ENCODE measurements around the gene HOXA5. TPM values are rescaled to one million over a fixed set of nuclear protein-coding genes. Genes with fewer than 3 reads are reported as not detected.

The HOXA5 gene
- total RNA-seq, 1 donor from 2014 or later, result not detected

- DNase-seq, result no peak
Measured at GRCh38 chr7:27148031-27148755, 4.7 kb upstream of the HOXA5 start.

DNA sequence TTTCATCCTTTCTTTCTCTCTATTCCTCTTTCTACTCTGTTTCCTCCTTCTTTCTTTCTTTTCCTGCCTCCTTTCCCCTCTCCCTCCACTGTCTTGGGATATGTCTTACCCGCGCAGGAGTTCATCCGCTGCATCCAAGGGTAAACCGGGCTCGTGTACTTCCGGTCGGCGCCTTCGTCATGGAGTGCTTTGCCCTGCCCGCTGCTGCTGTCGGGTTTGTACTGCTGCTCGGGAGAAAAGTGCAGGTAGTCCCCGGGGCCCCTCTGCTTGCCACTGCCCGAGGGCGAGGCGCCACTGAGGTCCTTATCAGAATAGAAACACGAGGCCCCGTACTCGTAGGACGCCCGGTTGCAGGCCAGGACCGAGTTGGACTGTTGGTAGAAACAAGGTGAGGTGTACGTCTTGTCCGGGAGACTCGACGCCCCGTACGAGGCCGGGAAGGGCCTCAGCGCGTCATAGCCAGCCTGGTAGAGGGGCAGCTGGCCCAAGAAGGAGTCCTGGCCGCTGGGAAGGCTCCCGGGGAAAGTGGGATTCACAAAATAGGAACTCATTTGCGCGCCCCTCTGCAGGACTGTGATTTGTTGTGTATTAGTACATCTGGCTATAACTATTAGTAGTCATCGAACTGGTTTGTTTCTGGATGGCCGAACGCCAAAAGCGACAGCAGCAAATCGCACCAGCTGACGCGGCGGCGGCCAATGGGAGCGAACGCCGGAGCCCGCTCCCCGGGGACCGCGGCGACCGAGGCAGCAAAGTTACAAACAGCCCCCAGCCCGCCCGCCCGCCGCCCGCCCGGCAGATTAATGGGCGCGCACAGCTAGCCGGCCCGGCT lies 3.9 kb upstream of the HOXA5 start, which contains the start of gene HOXA6:
TSS of gene HOXA6 (minus strand) at position 576 of the 832 bp plus-strand sequence. CDS start at position 551, 25 bp downstream.
- no peak for DNase-seq

DNA sequence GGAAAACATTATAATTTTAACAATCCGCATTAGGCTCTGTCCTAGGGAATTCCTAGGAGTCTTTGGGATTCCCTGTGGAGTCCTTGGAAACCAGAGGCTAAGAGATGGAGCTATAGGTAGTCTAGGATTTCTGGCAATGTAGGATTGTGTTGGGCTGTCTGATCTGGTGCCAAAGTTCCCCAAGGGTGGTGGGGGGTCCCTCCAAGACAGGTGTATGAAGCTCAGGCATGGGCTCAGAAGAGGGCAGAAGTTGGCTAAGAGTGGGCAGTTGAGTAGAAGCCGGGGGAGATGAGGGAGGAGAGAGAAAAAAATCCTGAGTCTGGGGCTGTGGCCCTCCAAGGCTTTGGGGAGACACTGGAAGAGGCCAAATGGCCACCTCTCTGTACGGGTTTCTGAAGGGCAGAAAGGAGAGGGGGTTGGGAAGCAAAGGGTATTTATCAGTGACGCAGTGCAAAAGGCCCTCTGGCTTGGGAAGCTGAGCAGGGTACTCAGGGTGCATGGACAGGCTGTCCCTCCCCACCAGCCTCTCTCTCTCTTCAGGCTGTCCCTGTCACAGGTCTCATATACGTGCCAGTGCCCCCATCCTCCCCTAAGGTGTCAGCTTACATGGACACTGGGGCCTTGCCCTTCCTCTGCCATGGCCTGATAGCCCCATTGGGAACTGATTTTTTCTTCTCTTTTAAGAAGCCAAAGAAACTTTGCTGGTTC lies 3.2 kb upstream of the HOXA5 start:
- DNase-seq, result no peak

- no peak for DNase-seq
Measured at GRCh38 chr7:27145914-27146412, 2.5 kb upstream of the HOXA5 start.

- no peak for DNase-seq
Measured at GRCh38 chr7:27145165-27145913, 1.9 kb upstream of the HOXA5 start.

- DNase-seq, result no peak
Measured at GRCh38 chr7:27144781-27145164, 1.3 kb upstream of the HOXA5 start.

DNA sequence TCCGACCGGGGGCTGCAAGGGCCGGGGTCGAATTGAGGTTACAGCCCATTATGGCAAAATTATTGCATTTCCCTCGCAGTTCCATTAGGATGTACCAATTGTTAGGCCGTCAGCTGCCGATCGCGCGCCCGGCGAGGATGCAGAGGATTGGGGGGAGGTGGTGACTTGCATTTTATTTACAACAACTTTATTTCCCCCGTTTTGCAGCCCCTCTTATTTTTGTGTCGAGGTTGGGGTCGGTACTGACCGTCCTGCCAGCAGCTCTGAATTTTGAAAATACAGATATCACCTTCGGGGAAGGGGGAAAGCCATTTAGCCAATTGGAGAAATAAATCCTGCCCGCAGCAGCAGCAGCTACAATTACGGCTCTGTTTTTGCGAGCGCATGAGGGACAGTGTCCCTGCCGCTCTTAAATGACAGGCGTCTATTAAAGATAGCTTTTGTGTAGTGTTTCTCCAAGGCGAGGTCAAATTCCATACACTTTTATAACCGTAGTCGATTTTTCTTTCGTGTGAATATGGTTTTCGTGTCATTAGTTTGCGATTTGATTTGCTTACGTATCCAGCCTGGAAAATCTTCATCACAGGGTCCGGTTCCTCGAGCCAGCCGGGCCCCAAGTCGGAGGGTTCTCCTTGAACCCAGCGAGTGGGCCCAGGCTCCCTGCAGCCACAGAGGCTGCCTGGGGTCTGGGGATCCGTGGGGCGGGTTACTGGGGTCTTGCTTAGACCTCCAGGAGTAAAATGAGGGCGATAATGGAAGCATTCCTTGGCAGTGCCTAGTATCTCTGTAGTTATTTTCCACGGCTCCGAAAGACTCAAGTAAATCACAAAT lies 684 bp upstream of the HOXA5 start:
- DNase-seq, result no peak

DNA sequence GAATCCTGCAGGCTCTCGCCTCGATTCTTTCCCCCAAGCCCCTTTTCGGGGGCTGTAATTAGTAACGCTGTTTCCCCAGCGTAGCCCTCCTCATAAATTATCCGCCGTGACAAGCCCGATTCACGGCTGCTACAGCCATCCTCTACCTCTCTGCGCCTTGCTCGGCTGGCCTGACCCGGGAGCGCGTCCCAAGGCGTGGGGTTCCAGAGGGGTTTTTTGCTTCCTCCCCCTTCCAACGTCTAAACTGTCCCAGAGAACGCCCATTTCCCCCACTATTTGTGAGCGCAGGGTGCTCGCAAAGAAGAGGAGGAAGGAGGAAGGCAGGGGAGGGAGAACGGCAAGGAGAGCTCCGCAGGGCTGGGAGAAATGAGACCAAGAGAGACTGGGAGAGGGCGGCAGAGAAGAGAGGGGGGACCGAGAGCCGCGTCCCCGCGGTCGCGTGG lies 880 bp downstream of the HOXA5 start:
- DNase-seq, result no peak

DNA sequence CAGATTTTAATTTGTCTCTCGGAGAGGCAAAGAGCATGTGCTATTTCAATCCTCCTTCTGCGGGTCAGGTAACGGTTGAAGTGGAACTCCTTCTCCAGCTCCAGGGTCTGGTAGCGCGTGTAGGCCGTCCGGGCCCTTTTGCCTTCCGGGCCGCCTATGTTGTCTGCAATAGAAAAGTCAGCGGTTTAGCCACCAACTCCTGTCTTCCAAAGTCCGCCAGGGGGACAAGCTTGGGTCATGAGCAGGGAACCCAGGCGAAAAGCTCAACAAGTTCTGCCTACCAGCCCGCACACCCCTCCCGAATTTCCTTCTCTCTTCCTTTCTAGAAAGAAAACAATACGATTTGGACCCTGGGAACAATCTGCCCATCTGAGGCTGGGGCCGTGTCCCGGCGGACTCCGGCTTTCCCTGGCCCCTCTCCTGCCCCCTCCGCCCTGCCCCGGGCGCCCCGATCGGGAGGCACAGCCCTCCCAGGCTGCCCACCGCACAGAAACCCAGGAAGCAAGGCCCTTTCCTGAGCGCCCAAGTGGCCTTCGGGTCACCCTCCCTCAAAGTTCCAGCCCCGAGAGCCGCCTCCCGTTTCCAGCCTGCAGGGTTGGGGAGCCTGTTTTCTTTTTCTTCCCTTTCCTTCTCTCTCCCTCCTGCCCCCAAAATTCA lies 1.4 kb downstream of the HOXA5 start:
- no peak for DNase-seq

GRCh38 chr7:27141137-27141922 lies 2.2 kb downstream of the HOXA5 start:
- no peak for DNase-seq

DNA sequence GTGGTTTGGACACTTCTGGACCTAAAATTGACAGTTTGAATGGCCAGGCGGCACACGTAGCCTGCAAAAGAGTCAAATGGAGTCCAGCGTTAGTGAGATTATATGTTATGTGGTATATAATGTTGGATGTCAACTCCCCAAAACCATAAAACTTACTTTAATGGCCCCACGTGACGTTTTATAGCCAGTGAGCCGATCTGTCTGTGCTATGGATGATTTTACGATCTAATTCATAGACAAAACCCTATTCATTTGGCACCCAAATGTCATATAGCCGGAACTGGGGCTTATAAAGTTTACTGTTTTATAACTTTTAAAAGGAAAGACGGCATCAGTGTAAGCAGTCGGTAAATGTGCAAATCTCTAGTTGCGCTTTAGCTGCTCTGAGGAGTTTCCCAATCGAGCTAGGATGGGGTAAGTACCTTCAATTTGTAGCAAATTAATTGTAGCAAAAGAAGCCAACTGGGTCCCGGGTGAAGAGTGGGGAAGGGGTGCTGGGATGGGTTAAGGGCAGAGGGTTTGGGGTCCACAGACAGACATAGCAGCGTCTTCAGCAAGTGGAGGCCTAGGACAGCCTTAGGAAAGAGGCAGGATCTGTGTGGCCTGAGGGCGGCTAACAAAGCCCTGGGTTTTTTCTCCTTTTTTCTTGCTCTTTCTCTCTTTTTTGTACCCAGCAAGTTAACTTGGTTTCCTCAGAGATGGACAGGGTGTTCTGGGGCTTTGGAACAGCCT lies 3.2 kb downstream of the HOXA5 start:
- DNase-seq, result no peak

DNA sequence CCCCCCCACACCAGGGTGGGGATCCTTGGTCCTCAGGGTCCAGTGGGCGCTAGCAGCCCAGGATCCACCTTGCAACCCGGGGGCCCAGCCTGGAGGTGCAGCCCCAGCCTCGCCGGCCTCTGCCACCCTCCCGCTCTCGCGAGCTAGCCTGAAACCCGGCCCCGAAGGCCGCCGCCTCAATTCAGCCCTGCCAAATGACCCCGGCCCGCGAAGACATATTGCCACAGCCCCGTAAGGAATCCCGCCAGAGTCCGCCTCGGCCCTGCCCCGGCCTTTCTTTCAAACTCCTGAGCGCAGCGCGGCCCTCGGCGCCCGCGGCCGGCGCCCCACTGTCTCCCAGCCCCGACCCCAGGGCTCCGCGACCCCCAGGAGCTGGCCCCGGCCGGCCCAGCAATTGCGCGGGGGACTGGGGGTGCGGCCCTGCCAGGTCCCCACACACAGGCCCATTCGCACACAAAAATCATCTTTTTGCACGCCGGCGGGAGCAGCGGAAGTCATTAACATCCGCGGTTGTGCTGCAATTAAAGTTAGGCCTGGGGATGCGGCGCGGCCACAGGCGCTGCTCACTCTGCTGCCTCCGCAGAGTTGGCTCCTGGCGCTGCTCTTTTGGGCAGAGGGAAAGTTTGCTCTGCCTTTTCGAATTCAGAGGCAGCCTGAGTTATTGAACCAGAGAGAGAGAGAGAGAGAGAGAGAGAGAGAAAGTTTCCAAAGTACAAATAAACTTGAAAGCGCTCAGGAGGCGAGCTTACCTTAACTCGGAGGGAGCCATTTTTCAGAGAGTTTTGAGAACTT lies 4.0 kb downstream of the HOXA5 start:
- no peak for DNase-seq

DNA sequence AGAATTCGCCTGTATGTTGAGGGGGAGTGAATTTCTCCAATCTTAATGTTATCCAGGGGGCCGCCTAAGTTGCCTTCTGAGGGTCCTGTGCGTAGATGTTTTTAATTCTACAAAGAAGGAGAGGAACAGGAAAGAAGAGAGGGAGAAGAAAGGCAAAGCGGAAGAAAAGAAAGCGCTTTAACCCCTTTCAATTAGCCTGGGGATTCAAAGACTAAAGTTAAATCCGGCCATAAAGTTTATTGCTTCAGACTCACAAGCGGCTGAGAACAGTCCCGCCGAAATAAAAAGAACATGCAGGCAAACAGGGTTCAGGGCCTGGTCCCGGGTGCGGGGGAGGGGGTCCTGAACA lies 4.5 kb downstream of the HOXA5 start:
- DNase-seq, result no peak

- no peak for DNase-seq
Measured at GRCh38 chr7:27138472-27138871, 5.0 kb downstream of the HOXA5 start.

GRCh38 chr7:27137640-27138315 lies 5.7 kb downstream of the HOXA5 start:
- DNase-seq, result no peak

- no peak for DNase-seq
Measured at GRCh38 chr7:27134392-27134791, 9.1 kb downstream of the HOXA5 start.

DNA sequence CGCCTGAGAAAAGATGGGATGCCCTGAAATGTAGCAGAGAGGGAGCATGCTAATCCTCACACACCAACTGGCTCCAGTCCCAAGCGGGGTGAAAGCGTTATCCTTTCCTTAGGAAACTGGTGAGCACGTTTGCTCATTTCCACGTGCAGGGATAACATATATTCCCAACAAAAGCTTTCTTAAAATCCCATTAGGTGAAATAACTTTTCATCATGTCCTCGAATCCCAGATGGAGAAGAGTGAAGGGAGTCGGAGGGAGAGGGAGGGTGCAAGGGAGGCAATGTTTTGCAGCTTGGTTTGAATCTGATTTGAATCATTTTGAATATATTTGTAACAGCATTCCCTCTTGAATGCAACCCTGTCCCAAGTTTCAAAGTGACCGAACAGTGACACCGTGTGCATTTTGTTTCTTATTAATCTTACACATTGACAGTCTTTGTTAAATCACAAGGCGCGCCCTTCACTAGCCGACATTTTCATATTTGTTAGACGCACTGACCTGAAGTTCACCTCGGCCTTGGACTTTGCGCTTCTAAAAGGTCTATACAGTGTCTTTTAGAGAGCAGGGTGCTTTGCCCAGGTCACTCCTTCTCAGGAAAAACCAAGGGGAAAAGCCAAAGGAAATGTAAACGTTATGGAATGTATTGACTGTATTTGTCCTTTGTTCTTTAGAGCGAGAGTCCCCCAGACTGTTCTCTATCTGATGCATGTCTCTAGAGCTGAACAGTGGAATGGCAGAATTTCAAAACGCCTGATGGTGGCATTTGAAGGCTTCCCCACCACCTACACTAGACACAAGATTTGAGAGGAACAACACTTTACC lies 9.9 kb downstream of the HOXA5 start:
- no peak for DNase-seq

Measured in occipital lobe (tissue), 2 donors.